ENCODE results near the gene MYRF.

DNA sequence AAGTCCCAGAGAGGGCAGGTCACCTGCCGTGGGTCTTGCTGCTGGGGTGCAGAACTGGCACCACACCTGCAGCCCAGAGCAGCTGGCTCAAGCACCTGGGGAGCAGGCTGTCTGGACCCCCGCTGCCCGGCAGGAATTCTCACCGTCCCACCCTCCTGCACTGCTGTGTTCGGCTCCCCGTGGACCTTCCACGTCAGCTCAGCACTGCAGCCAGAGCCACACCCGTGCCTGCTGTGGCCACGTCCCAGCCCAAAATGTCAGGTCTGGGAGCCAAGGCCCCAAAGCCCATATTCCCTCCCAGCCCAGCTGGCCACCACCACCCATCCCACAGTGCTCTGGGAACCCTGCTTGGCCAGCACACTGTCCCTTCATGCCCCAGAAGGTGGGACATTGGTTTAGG is 28.0 kb upstream of the MYRF start:
- TF ChIP-seq, protein P1, sequence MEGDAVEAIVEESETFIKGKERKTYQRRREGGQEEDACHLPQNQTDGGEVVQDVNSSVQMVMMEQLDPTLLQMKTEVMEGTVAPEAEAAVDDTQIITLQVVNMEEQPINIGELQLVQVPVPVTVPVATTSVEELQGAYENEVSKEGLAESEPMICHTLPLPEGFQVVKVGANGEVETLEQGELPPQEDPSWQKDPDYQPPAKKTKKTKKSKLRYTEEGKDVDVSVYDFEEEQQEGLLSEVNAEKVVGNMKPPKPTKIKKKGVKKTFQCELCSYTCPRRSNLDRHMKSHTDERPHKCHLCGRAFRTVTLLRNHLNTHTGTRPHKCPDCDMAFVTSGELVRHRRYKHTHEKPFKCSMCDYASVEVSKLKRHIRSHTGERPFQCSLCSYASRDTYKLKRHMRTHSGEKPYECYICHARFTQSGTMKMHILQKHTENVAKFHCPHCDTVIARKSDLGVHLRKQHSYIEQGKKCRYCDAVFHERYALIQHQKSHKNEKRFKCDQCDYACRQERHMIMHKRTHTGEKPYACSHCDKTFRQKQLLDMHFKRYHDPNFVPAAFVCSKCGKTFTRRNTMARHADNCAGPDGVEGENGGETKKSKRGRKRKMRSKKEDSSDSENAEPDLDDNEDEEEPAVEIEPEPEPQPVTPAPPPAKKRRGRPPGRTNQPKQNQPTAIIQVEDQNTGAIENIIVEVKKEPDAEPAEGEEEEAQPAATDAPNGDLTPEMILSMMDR (IDR thresholded peaks at IDR 0.05) = no peak
- no peak for TF ChIP-seq POLR2A (IDR thresholded peaks at IDR 0.05)

All from thyroid gland (tissue), 4 donors.